ENCODE data around the gene CUEDC2.

Gene CUEDC2

DNA sequence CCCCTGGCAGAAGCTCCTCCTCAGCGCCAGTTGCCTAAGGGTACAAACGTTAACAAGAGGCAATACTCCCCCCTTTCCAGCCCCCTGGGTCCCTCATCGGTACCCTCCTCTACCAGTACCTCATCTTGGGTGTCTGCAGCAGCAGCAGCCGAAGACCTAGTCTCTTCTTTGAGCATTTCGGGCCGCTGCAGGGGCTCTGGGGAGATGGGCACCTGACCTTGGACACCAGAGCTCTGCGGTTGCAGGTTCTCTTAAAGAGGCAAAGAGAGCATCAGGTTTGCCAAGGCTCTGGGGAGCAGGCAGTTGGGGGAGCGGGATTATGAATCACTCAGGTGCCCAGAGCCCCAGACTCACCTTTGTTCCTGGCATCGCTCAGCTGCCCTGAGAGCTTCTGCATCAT, 8.2 kb downstream of the CUEDC2 start:
- DNase-seq: no peak

- DNase-seq: no peak
Measured at GRCh38 chr10:102423372-102423968, 8.9 kb downstream of the CUEDC2 start.

- no peak for DNase-seq
Measured at GRCh38 chr10:102422545-102423129, 9.7 kb downstream of the CUEDC2 start.

DNA sequence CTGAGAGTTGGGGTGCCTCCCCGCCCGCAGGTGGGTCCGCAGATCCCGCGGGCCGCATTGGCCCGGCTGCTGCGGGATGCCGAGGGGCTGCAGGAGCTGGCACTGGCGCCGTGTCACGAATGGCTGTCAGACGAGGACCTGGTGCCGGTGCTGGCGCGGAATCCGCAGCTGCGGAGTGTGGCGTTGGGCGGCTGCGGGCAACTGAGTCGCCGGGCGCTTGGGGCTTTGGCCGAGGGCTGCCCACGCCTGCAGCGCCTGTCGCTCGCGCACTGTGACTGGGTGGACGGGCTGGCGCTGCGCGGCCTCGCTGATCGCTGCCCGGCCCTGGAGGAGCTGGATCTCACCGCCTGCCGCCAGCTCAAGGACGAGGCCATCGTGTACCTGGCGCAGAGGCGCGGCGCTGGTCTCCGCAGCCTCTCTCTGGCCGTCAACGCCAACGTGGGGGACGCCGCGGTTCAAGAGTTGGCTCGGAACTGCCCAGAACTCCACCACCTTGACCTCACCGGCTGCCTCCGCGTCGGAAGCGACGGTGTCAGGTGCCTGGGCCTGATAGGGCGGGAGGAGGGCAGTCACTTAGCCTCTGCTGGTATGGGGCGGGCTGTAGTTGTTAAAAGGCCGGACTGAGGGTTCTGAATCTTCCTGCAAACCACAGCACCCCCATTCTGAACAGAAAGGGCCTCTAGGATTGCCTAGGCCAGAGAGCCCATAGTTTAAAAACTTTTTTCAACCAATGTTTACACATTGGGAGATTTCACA, 10.4 kb downstream of the CUEDC2 start:
- DNase-seq: no peak

DNA sequence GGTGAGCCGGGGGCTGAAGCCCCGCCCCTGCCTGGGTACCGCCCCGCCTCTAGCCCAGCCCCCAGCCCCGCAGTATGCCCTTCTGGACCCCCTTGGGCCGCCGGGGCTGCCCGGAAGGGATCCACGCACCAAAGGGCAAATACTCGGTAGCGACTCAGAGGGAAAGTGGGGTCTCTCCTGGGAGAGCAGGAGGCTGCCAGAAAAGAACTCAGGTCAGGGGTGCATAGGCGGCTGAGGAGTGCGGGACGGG, 10.9 kb downstream of the CUEDC2 start:
- DNase-seq: no peak

GRCh38 chr10:102420714-102421506, 11.5 kb downstream of the CUEDC2 start, which contains the start of gene FBXL15:
TSS of gene FBXL15 (plus strand) at chr10:102420836. CDS start at chr10:102421130, 294 bp downstream.
- peak; percentile 89 for DNase-seq

DNA sequence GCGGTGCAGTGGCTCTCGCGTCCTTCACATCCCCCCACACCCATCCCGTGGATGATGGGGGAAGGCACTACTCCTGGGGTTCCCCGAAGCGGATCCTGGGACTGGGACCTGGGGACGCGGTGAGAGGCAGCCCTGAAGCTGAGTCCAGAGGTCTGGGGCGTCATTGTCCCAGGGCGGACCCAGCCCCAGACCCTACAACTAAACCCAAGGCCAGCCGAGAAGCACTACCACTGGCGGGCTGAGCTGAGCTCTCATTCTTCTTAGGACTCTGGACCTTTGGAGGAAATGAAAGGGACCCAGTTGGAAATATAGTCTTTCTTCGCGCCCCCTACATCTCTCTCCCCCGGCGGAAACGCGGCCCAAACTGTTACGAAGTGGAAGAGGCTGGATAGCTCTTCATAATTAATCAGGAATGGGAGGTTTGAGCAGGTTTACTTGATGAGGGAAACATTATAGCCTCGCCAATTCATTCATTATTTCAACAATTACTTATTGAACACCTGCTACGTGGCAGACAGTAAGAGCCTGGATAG, 12.1 kb downstream of the CUEDC2 start:
- no peak for DNase-seq

DNA sequence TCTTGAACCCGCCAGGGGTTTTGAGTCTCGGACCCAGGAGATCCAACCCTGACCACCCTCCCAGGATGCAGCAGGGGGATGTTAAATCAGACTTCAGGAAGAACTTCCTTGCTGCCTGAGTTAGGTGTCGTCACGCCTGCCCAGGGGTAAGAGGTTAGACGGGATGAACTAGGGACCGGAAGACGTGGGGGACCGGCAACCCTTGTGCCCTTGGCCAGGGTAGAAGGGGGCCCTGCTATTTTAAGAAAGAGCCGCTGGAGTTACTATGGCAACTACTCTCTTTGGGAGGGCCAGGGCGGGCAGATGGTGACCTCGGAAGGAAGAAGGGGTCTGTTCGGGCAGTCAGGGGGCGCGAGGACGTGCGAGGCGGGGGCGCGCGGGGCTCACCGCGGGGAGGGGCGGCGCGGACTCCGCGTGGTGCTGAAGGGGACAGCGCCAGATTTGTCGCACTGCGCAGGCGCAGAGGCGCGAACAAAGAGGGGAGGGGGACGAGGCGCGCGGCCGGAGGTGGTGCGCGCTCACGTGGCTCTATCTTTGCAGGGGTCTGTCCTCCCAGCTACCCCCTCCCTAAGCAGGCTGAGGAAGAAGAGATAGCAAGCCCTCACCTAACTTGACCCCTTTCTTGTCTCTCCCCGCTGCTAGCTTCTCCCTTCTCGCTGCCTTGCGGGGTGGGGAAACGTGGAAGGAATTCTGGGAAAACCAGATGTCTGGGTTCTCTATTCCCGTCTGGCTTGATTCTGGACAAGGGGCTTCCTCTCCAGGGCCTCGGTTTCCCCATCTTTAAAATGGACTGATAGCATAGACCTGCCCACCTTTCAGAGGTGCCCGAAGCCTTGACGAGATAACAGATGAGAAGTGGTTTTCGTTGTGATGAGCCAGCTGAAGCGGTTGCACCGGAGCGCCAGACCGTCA, 12.8 kb downstream of the CUEDC2 start:
- peak; percentile 65 for DNase-seq

DNA sequence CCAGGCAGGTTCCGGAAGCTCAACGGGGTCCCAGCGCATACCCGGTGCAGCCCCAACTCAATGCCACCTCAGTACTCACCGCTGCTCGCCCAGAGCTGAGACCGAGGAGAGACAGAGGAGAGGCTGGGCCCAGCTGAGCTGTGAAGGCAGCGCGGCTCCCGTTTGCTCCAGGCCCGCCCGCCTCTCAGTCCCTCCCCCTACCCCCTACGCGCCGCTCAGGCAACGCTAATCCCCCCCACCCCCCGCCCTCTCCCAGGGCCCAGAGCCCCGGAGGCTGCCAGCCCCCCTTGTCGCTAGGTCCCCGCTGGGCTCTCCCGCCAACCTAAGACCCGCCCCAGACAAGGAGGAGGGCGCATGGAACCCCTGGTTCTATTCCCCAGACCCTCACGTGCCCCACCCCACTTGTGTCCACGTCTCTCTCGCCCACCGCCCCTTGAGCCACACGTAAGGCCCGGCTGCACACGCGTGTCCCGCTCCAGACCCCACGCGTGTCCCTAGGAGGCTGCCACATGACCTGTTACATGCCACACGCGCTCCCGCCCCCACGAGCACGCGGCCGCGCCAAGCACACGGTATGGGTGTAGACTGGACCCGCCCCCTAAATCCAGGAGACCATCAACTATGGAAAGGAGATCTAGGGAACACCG, 13.6 kb downstream of the CUEDC2 start, which contains the start of gene PSD:
PSD (minus strand) TSS at position 164 of the 647 bp plus-strand sequence. CDS start 1,747 bp downstream, outside the sequence.
- peak; percentile 71 for DNase-seq

DNA sequence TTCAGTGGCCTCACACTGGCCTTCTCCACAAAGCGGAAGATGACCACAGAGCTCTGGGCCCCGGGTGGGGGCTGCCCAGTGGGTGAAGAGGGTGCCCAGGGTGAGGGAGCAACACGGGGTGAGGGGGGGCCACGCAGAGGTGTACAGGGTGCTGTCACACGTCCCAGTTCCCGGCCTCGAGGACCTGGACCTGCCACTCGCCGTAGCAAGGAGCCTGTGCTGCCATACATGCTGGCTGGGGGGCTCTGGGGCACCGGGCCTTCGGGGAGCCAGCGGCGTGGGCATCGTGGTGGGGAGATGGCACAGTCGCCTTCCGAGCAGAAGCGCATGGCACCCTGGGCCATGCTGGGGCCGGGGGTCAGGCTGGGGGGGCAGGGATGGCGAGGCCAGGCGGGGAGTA, 15.7 kb downstream of the CUEDC2 start:
- no peak for DNase-seq

DNA sequence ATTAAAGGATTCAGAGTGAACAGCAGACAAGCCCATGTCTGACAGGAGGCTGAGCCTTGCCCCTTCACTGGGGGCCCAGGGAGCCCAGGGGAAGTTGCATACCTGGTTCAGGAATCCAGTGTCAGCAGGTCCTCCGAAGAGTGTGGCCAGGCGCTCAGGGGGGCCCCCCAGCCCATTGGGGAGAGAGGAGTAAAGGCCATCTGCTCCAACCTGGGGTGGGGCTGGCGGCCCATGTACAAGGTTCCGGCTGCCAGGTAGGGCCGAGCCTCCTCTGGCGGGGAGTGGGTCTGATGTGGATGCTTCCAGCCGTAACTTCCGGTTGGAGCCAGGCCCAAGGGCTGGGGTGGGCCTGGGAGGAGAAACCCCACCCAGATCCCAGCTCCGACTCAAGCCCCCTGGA, 16.1 kb downstream of the CUEDC2 start:
- no peak for DNase-seq

GRCh38 chr10:102414749-102415148, 17.6 kb downstream of the CUEDC2 start:
- DNase-seq: no peak

DNA sequence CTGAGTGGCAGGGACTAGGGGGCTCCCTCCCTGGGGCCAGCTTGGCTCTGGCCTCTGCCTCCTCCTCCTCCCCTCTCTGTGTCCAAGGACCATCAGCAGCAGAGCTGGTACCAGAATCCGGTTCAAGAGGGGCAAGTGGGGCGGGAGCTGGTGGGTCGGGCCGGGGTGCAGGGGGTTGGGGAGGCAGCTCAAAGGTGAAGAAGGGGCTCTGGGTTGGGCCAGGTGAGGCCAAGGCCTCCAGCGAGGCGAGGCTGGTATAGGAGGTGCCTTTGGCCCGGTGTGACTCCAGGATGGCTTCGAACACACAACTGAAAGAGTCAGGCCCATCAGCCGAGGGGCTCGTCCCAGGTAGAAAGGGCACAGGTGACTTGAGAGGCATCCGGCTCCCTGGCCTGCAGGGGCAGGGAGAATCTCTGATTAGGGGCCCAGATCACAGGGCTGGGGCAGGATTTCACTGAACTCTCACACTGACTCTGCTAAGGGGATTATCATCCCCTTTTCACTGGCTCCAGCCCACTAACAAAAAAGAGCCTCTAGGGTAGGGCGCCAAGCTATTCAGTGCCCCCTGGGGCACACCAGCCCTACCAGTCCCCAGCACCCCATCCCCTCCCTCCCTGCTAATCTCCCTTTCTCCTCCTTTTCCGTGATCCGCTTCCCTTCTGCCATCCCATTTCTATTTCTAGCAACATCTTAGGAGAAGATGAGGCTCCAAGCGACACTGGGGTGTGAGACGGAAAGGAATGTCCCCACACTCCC, 18.4 kb downstream of the CUEDC2 start:
- DNase-seq: no peak

- peak; percentile 71 for DNase-seq
Measured at GRCh38 chr10:102413053-102413705, 19.2 kb downstream of the CUEDC2 start.

DNA sequence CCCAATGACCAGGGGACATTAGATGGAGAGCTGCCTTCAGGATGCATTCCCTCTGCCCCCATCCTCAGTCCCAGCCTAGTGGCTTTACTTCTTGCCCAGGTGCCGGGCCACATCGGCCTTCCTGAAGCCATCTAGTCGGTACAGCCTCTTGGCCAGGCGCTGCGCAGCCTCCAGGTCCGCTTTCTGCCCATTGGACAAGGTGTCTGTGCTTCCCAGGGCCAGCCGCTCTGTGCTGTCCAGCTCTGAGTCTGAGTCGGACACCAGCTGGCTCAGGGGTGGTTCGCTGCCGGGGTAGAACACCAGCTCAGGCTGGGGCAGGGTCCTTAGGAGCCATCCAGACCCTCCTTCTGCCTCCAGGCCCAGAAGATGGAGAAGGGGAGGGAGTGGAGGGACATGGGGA, 20.1 kb downstream of the CUEDC2 start:
- DNase-seq: no peak

- no peak for DNase-seq
Measured at GRCh38 chr10:102411341-102412255, 20.8 kb downstream of the CUEDC2 start.

DNA sequence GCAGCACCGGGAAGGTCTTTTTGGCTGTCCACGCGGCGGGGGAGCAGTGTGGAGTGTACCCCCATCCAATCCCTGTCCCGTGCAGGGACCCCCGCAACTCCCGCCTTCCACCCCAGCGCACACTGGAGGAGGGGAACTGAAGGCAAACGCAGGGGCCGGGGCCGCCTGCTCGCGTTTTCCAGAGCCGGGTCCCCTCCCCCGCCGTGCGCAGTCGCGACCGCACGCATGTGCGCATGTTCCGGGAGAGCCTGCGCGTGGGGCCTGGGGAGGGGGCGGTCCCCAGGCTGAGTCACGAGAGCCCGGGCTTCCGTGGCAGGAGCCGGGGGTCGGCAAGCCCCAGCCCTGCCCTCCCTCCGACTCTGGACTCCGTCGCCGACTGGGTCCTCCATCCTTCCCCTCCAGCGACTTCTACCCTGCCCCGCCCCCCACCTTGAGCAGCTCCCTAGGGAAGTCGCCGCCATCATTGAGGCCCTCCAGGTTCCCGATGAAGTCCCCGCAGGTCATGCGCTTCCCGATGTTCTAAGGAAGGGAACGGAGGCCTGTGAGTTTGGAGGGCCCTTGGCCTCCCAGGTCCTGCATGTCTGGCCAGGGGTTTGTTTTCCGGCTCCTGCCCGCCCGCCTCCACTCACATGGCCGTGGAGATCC, 21.8 kb downstream of the CUEDC2 start:
- DNase-seq: no peak

GRCh38 chr10:102409604-102410428, 22.6 kb downstream of the CUEDC2 start:
- no peak for DNase-seq

All from COR-L47 (cell line).